Measurements from ENCODE around the gene DNAL4.

Gene DNAL4

DNA sequence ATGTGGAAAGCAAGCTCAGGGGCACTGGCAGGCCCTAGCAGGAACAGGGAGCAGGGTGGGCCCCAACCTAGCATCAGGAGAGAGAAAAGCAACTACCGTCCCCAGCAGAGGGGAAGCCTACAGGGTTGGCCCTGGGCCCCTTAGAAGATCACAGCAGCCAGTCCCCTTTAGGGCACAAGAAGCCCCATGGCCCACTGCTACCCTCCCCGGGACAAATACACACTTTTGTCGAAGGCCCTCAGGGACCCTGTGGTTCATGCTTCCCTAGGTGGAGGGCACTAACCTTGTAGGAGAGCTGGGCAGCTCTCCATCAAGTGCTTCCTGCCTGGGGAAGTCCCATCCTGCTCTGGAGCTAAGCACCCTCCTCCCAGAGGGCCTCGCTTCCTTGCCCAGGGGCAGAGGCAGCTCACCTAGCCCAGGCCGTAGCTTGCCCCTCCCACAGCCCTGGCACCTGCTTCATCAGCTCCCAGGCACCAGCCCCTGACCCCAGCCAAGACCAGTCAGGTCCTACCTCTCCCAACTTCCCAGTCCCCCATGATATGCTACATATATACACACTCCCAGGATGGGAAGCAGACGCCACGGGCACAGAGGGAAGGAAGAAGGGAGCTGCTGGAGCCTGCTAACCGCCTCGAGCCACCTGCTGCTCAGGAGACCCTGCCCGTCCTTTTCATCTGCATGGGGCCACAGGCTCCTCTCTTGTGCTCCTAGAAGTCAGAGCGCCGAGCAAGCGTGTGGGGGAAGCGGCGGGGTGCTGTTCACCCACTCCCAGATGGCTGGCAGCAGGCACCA is 58.3 kb downstream of the DNAL4 start:
- no peak overlapping the region for H2BK5ac ChIP-seq (ENCODE audit: low read depth, low read length, poor library complexity)
- no peak overlapping the region for H3K4ac ChIP-seq (ENCODE audit: low read depth, low read length)
- H3K27me3 ChIP-seq (ENCODE audit: insufficient read depth, low read length): no peaks in the 10 kb centered on the region
- WGBS (ENCODE audit: extremely low coverage, insufficient coverage, insufficient read length): no CpG with 5 or more reads among the region's 15 CpGs
- H3K4me1 ChIP-seq (ENCODE audit: control insufficient read depth in 1 of 2, insufficient read depth in 2 of 2, low read length in 2 of 2): no peaks in the 10 kb centered on the region
- no peak overlapping the region for H3K23ac ChIP-seq (ENCODE audit: low read length)
- DNase-seq: no peak
- H3K27ac ChIP-seq (ENCODE audit: low read depth, low read length): no peak overlapping the region
- H3K18ac ChIP-seq (ENCODE audit: low read length): no peak overlapping the region
- no peak overlapping the region for H4K8ac ChIP-seq (ENCODE audit: low read depth, low read length)
- no peaks in the 10 kb centered on the region for H3K9me3 ChIP-seq (ENCODE audit: insufficient read depth, low read depth, low read length)
- no peak overlapping the region for H2AFZ ChIP-seq (ENCODE audit: insufficient read depth, low read length, poor library complexity)
- H3K9ac ChIP-seq (ENCODE audit: low read length): no peak overlapping the region
- H3K36me3 ChIP-seq (ENCODE audit: control insufficient read depth in 1 of 2, insufficient read depth in 2 of 2, low read length in 2 of 2): peaks cover 92 to 96% of the 10 kb centered on the region in 2 experiments
- no peaks in the 10 kb centered on the region for H3K79me1 ChIP-seq (ENCODE audit: low read length)
- no peaks in the 10 kb centered on the region for H3K79me2 ChIP-seq (ENCODE audit: control insufficient read depth, insufficient read depth, low read length, poor library complexity)
- H2BK120ac ChIP-seq (ENCODE audit: insufficient read depth, low read length, poor library complexity): no peak overlapping the region
- no peak overlapping the region for H4K12ac ChIP-seq (ENCODE audit: low read depth, low read length)
- no peak overlapping the region for H3K14ac ChIP-seq (ENCODE audit: low read length)
- no peak overlapping the region for H2BK12ac ChIP-seq (ENCODE audit: low read length)
- no peak overlapping the region for H2AK5ac ChIP-seq (ENCODE audit: low read length)
- no peak overlapping the region for H3K4me3 ChIP-seq (ENCODE audit: low read depth, low read length)
- no peak overlapping the region for H4K91ac ChIP-seq (ENCODE audit: low read depth, low read length)
- H3K4me2 ChIP-seq (ENCODE audit: low read length): no peak overlapping the region

- Histone ChIP-seq H2BK5ac (ENCODE audit: low read depth, low read length, poor library complexity) (no peak overlapping the region), H3K79me1 (ENCODE audit: low read length) (no peaks in the 10 kb centered on the region), H3K18ac (ENCODE audit: low read length) (no peak overlapping the region), H3K36me3 (ENCODE audit: control insufficient read depth in 1 of 2, insufficient read depth in 2 of 2, low read length in 2 of 2) (peaks cover 92 to 96% of the 10 kb centered on the region in 2 experiments), H3K4me3 (ENCODE audit: low read depth, low read length) (no peak overlapping the region), H3K4me2 (ENCODE audit: low read length) (no peak overlapping the region), H3K4ac (ENCODE audit: low read depth, low read length) (no peak overlapping the region), H3K9ac (ENCODE audit: low read length) (no peak overlapping the region), H4K91ac (ENCODE audit: low read depth, low read length) (no peak overlapping the region), H3K14ac (ENCODE audit: low read length) (no peak overlapping the region), H2BK12ac (ENCODE audit: low read length) (no peak overlapping the region), H4K12ac (ENCODE audit: low read depth, low read length) (no peak overlapping the region), H3K79me2 (ENCODE audit: control insufficient read depth, insufficient read depth, low read length, poor library complexity) (no peaks in the 10 kb centered on the region), H3K27me3 (ENCODE audit: insufficient read depth, low read length) (no peaks in the 10 kb centered on the region), H3K23ac (ENCODE audit: low read length) (no peak overlapping the region), H2AFZ (ENCODE audit: insufficient read depth, low read length, poor library complexity) (no peak overlapping the region), H3K27ac (ENCODE audit: low read depth, low read length) (no peak overlapping the region), H2BK120ac (ENCODE audit: insufficient read depth, low read length, poor library complexity) (no peak overlapping the region), H4K8ac (ENCODE audit: low read depth, low read length) (no peak overlapping the region), H3K9me3 (ENCODE audit: insufficient read depth, low read depth, low read length) (no peaks in the 10 kb centered on the region), H2AK5ac (ENCODE audit: low read length) (no peak overlapping the region), H3K4me1 (ENCODE audit: control insufficient read depth in 1 of 2, insufficient read depth in 2 of 2, low read length in 2 of 2) (no peaks in the 10 kb centered on the region)
- no CpG with 5 or more reads among the region's 7 CpGs for WGBS (ENCODE audit: extremely low coverage, insufficient coverage, insufficient read length)
- DNase-seq: no peak
Measured at GRCh38 chr22:38735126-38735464, 58.8 kb downstream of the DNAL4 start.

DNA sequence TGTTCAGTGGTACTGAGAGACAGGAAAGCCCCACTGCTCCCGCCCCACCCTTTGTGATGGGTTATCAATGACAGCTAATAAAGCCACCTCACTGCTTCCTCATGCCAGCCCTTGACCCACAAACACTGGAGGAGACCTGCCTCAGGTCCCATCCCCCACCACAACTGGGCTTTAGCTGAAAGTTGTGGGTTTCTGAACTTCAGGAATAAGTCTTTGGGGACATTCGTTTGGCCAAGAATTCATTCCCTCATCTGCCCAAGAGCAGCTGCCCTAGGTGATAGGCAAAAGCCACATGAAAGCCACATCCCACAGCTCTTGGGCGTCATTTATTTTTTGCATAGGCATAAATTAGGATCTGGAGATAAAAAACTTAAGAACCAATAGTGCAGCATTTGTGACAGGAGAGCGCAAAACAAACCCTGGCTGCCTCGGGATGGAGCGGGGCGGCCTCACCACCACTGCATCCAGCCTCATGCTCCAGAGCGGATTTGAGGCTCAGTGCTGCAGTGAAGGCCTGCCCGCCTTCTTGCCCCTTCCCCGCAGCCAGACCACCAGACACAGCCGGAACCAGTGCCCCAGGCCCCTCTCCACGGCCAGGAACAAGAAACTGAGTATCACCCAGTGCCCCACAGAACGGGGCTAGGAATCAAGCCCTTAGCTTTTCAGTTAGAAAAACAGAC is 59.4 kb downstream of the DNAL4 start:
- H4K12ac ChIP-seq (ENCODE audit: low read depth, low read length): no peak overlapping the region
- no peak overlapping the region for H2AK5ac ChIP-seq (ENCODE audit: low read length)
- H3K14ac ChIP-seq (ENCODE audit: low read length): no peak overlapping the region
- no peak overlapping the region for H3K23ac ChIP-seq (ENCODE audit: low read length)
- H4K91ac ChIP-seq (ENCODE audit: low read depth, low read length): no peak overlapping the region
- no peak overlapping the region for H3K27ac ChIP-seq (ENCODE audit: low read depth, low read length)
- H3K4me1 ChIP-seq (ENCODE audit: control insufficient read depth in 1 of 2, insufficient read depth in 2 of 2, low read length in 2 of 2): no peaks in the 10 kb centered on the region
- H3K79me1 ChIP-seq (ENCODE audit: low read length): no peaks in the 10 kb centered on the region
- no peak overlapping the region for H2AFZ ChIP-seq (ENCODE audit: insufficient read depth, low read length, poor library complexity)
- no peak for DNase-seq
- H3K27me3 ChIP-seq (ENCODE audit: insufficient read depth, low read length): no peaks in the 10 kb centered on the region
- H3K4me2 ChIP-seq (ENCODE audit: low read length): no peak overlapping the region
- H3K36me3 ChIP-seq (ENCODE audit: control insufficient read depth in 1 of 2, insufficient read depth in 2 of 2, low read length in 2 of 2): peaks cover 90 to 96% of the 10 kb centered on the region in 2 experiments
- H3K9me3 ChIP-seq (ENCODE audit: insufficient read depth, low read depth, low read length): no peaks in the 10 kb centered on the region
- no peak overlapping the region for H3K9ac ChIP-seq (ENCODE audit: low read length)
- WGBS (ENCODE audit: extremely low coverage, insufficient coverage, insufficient read length): no CpG with 5 or more reads among the region's 13 CpGs
- no peak overlapping the region for H2BK5ac ChIP-seq (ENCODE audit: low read depth, low read length, poor library complexity)
- no peak overlapping the region for H3K18ac ChIP-seq (ENCODE audit: low read length)
- no peak overlapping the region for H4K8ac ChIP-seq (ENCODE audit: low read depth, low read length)
- no peak overlapping the region for H3K4me3 ChIP-seq (ENCODE audit: low read depth, low read length)
- H2BK12ac ChIP-seq (ENCODE audit: low read length): no peak overlapping the region
- no peak overlapping the region for H3K4ac ChIP-seq (ENCODE audit: low read depth, low read length)
- H2BK120ac ChIP-seq (ENCODE audit: insufficient read depth, low read length, poor library complexity): no peak overlapping the region
- no peaks in the 10 kb centered on the region for H3K79me2 ChIP-seq (ENCODE audit: control insufficient read depth, insufficient read depth, low read length, poor library complexity)

DNA sequence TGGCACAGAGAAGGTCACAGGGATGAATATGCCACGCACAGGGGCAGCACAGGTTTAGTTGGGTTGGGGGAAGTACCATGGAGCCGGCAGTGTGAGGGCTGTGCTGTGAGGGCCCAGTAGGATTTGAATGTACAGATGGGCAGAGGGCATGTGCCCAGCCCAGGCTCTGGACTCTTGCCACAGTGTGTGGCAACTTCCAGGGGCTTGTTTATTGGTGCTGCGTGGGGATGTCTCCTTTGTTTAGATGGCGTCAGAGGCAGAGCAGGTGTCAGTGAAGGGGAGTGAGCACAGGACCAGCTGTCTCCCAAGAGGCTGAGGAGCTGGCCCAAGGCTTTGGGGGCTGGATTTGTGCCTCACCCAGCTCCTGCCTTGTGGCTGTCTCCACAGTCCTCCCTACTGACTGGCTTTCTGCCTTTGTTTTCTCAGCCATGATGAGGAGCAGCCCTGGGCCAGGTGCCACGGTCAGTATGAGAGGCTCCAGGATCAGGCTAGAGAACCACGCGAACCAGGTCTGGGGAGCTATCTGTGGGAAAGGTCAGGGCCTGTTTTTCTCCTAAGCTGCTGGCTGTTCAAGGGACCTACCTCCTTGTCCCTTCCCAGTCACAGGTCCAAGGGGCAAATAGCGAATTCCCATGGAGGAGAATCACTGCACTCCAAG is 60.1 kb downstream of the DNAL4 start:
- H3K36me3 ChIP-seq (ENCODE audit: control insufficient read depth in 1 of 2, insufficient read depth in 2 of 2, low read length in 2 of 2): peaks cover 89 to 96% of the 10 kb centered on the region in 2 experiments
- H3K4me3 ChIP-seq (ENCODE audit: low read depth, low read length): no peak overlapping the region
- H2AFZ ChIP-seq (ENCODE audit: insufficient read depth, low read length, poor library complexity): no peak overlapping the region
- H2AK5ac ChIP-seq (ENCODE audit: low read length): no peak overlapping the region
- H3K9ac ChIP-seq (ENCODE audit: low read length): no peak overlapping the region
- no peak overlapping the region for H2BK120ac ChIP-seq (ENCODE audit: insufficient read depth, low read length, poor library complexity)
- H3K9me3 ChIP-seq (ENCODE audit: insufficient read depth, low read depth, low read length): no peaks in the 10 kb centered on the region
- H2BK5ac ChIP-seq (ENCODE audit: low read depth, low read length, poor library complexity): no peak overlapping the region
- no peak overlapping the region for H4K8ac ChIP-seq (ENCODE audit: low read depth, low read length)
- H3K27ac ChIP-seq (ENCODE audit: low read depth, low read length): no peak overlapping the region
- no peak overlapping the region for H2BK12ac ChIP-seq (ENCODE audit: low read length)
- H3K4me1 ChIP-seq (ENCODE audit: control insufficient read depth in 1 of 2, insufficient read depth in 2 of 2, low read length in 2 of 2): no peaks in the 10 kb centered on the region
- no peak overlapping the region for H3K18ac ChIP-seq (ENCODE audit: low read length)
- no peak overlapping the region for H3K4ac ChIP-seq (ENCODE audit: low read depth, low read length)
- H3K79me2 ChIP-seq (ENCODE audit: control insufficient read depth, insufficient read depth, low read length, poor library complexity): no peaks in the 10 kb centered on the region
- H3K23ac ChIP-seq (ENCODE audit: low read length): no peak overlapping the region
- no peak overlapping the region for H3K14ac ChIP-seq (ENCODE audit: low read length)
- no peak overlapping the region for H3K4me2 ChIP-seq (ENCODE audit: low read length)
- DNase-seq: no peak
- no peak overlapping the region for H4K91ac ChIP-seq (ENCODE audit: low read depth, low read length)
- H3K79me1 ChIP-seq (ENCODE audit: low read length): no peaks in the 10 kb centered on the region
- WGBS (ENCODE audit: extremely low coverage, insufficient coverage, insufficient read length): no CpG with 5 or more reads among the region's 8 CpGs
- no peak overlapping the region for H4K12ac ChIP-seq (ENCODE audit: low read depth, low read length)
- H3K27me3 ChIP-seq (ENCODE audit: insufficient read depth, low read length): no peaks in the 10 kb centered on the region

Measured in trophoblast cell (in vitro differentiated cells and primary cell).